ENCODE data around the gene PPP3R1.

PPP3R1 gene, protein sequence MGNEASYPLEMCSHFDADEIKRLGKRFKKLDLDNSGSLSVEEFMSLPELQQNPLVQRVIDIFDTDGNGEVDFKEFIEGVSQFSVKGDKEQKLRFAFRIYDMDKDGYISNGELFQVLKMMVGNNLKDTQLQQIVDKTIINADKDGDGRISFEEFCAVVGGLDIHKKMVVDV

DNA sequence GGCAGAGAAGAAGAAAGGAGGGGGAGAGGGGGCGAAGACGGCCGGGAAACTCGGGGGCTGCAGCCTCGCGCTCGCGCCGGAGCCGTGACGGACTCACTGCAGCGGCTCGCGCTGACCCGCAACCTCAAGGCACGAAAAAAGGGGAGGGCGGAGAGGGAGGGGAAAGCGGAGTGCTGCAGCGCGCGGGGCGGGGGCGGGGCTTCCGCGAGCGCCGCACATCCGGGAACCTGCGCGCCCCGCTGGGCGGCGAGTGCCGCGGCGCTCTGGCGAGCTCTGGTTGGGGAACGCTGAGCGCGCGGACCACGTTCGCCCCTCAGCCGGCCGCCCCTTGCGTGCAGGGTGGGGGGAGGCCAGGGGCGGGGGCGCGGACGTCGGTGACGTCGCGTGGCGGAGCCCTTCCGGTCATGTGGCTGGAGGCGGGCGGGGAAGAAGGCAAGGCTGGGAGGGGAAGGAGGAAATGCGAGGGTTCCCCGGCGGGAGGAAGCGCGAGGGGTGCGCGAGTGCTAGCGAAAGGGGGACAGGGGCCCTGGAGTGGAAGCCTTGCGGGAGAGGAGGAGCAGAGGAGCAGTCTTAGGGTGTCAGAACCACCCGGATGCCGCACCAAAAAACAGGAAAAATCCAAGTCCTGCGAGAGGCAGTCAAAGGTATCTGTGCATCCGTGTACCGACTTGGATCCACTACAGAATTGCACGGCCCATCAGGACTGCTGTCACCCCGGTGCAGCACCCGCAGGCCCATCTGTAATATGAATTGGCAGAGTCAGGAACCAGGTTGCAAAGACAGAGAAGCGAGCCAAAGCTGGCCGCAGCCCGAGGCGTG, at the start of gene PPP3R1:
Gene PPP3R1 (minus strand): TSS at position 133 of the 819 bp plus-strand sequence. CDS start 405 bp downstream, outside the sequence.
- peaks cover 17% of the 10 kb centered on the region for H3K36me3 Mint-ChIP-seq (ENCODE audit: low read depth)
- H3K9me3 Mint-ChIP-seq: no peaks in the 10 kb centered on the region
- peak within 1 kb of the TSS; percentile 96 for H3K4me3 Mint-ChIP-seq

DNA sequence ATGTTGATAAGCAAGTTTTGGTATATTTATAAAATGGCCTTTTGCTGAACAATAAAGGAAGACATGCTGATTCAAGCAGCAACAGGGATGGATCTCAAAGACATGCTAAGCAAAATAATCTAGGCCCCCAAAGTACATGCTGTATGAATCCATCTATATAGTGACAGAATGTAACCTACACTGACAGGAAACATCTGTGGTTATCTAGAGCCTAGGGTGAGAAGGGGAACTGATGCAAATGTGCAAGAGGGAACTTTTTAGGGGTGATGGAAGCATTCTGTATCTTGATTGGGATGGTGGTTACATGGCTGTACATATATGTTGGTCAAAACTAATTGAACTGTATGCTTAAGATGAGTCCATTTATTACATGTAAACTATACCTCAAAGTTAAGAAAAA, 43.2 kb upstream of the PPP3R1 start:
- Mint-ChIP-seq H3K4me3 (no peak overlapping the region), H3K27ac (no peak overlapping the region), H3K9me3 (no peaks in the 10 kb centered on the region), H3K36me3 (ENCODE audit: low read depth) (no peaks in the 10 kb centered on the region), H3K4me1 (ENCODE audit: low read depth) (no peaks in the 10 kb centered on the region), H3K27me3 (ENCODE audit: low read depth) (peaks cover 18% of the 10 kb centered on the region)
- DNase-seq (ENCODE audit: low spot score): no peak

More for the DNA sequence above, at the start of gene PPP3R1:
- DNase-seq (ENCODE audit: low spot score): peak; percentile 95
- Mint-ChIP-seq H3K27me3 (ENCODE audit: low read depth) (peaks cover 2% of the 10 kb centered on the region), H3K27ac (peak within 1 kb of the TSS; percentile 99), H3K4me1 (ENCODE audit: low read depth) (peaks cover 35% of the 10 kb centered on the region)

- Mint-ChIP-seq H3K36me3 (ENCODE audit: low read depth) (no peaks in the 10 kb centered on the region), H3K4me3 (no peak overlapping the region), H3K9me3 (no peaks in the 10 kb centered on the region), H3K27me3 (ENCODE audit: low read depth) (peaks cover 20% of the 10 kb centered on the region), H3K4me1 (ENCODE audit: low read depth) (no peaks in the 10 kb centered on the region), H3K27ac (no peak overlapping the region)
- no peak for DNase-seq (ENCODE audit: low spot score)
Observed at GRCh38 chr2:68294913-68295312, 42.6 kb upstream of the PPP3R1 start.

DNA sequence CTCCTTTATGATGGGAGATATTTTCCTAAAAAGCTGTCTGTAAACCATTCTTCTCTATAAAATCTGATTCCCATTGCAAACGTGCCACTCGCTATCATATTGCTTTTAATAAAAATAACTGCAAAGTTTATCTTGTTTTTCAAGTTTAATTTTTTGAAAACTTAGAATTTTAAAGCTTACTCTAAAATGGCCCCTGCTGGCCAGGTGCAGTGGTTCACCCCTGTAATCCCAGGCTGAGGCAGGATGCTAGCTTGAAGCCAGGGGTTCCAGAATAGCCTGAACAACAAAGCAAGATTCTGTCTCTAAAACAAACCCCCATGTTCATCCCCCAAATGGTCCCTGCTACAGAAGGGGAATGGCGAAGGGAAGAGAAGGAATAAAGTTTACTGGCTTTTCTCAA, 41.9 kb upstream of the PPP3R1 start:
- no peaks in the 10 kb centered on the region for H3K9me3 Mint-ChIP-seq
- DNase-seq (ENCODE audit: low spot score): no peak
- no peaks in the 10 kb centered on the region for H3K36me3 Mint-ChIP-seq (ENCODE audit: low read depth)
- H3K4me1 Mint-ChIP-seq (ENCODE audit: low read depth): no peaks in the 10 kb centered on the region
- peaks cover 21% of the 10 kb centered on the region for H3K27me3 Mint-ChIP-seq (ENCODE audit: low read depth)
- no peak overlapping the region for H3K4me3 Mint-ChIP-seq
- H3K27ac Mint-ChIP-seq: no peak overlapping the region

DNA sequence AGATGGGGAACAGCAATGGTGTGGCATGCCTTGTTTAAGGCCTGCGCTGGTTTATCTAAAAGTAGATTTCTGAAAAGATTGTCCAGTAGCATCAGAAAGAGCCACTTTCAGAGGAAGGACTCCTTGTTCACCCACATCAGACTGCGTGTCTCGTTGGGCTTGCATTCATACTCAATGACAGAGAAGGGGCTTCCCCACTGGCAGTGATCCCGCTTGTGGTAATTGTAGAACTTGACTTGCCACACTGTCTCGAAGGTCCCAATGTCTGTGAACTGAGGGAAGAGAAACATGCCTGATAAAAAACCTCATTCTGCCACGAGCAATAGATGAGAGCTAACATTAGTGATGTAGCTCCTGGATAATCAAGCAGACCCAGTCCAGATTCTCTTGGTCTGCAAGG, 41.4 kb upstream of the PPP3R1 start:
- Mint-ChIP-seq H3K4me3 (no peak overlapping the region), H3K9me3 (no peaks in the 10 kb centered on the region), H3K27me3 (ENCODE audit: low read depth) (peaks cover 19% of the 10 kb centered on the region), H3K27ac (no peak overlapping the region), H3K36me3 (ENCODE audit: low read depth) (no peaks in the 10 kb centered on the region), H3K4me1 (ENCODE audit: low read depth) (no peaks in the 10 kb centered on the region)
- DNase-seq (ENCODE audit: low spot score): no peak

DNA sequence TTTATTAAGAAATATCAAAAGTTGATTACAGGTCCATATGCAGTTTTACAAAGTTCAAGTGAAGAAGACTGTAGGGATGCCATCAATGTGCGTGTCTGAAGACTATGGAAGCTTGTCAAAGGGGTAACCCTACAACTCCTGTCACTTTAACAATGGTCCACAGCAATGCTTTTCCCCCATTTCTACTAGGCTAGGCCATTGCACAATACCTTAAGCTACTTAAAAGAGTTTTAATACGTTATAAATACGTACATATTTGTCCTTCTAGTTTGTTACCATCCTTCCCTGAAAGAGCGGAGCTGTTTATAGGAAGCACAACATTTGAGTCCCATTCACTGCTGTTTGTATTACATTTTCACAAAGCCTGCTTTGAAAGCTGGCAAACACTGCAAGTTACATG, 40.7 kb upstream of the PPP3R1 start:
- H3K4me1 Mint-ChIP-seq (ENCODE audit: low read depth): no peaks in the 10 kb centered on the region
- peaks cover 23% of the 10 kb centered on the region for H3K27me3 Mint-ChIP-seq (ENCODE audit: low read depth)
- no peak overlapping the region for H3K4me3 Mint-ChIP-seq
- H3K27ac Mint-ChIP-seq: no peak overlapping the region
- H3K36me3 Mint-ChIP-seq (ENCODE audit: low read depth): no peaks in the 10 kb centered on the region
- no peaks in the 10 kb centered on the region for H3K9me3 Mint-ChIP-seq
- no peak for DNase-seq (ENCODE audit: low spot score)

GRCh38 chr2:68292108-68292710, 39.9 kb upstream of the PPP3R1 start:
- DNase-seq (ENCODE audit: low spot score): no peak
- Mint-ChIP-seq H3K4me1 (ENCODE audit: low read depth) (no peaks in the 10 kb centered on the region), H3K27me3 (ENCODE audit: low read depth) (peaks cover 30% of the 10 kb centered on the region)

DNA sequence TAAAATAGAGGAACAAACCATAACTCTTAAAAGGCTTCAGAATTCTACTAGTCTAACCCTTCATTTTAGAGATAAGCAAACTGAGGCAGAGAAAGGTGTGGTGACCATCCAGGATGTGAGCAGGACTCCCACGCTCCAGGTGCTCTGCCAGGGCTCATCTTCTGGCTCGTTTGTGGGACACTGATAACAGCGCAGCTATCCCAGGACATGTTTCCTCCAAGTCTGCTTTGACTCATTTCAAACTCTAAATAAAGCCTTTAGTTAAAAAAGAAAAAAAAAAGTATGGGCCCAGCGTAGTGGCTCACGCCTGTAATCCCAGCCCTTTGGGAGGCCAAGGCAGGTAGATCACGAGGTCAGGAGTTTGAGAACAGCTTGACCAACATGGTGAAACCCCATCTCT, 39.0 kb upstream of the PPP3R1 start:
- Mint-ChIP-seq H3K36me3 (ENCODE audit: low read depth) (no peaks in the 10 kb centered on the region), H3K4me1 (ENCODE audit: low read depth) (no peaks in the 10 kb centered on the region), H3K9me3 (no peaks in the 10 kb centered on the region), H3K4me3 (no peak overlapping the region), H3K27ac (no peak overlapping the region), H3K27me3 (ENCODE audit: low read depth) (peaks cover 38% of the 10 kb centered on the region)
- DNase-seq (ENCODE audit: low spot score): no peak

More at GRCh38 chr2:68292108-68292710, 39.9 kb upstream of the PPP3R1 start:
- H3K27ac Mint-ChIP-seq: no peak overlapping the region
- no peaks in the 10 kb centered on the region for H3K9me3 Mint-ChIP-seq
- no peak overlapping the region for H3K4me3 Mint-ChIP-seq
- no peaks in the 10 kb centered on the region for H3K36me3 Mint-ChIP-seq (ENCODE audit: low read depth)

DNA sequence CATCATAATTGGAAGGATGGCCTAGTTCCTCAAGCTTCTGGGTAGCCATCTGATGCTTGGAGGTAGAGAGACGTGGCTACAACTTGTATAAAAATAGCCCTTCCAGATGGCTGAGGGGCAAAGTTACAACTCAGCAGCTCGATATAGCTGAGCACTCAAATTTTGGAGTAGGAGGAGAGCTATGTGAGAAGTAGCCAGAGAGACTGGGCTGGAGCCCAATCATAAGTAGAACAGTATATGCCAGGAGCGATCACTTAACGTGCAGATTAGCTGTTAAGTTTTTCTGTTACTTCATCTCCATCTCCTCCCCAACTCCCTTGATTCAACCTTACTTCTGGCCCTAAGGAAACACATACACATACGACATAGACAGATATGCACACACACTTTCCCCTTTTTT, 38.6 kb upstream of the PPP3R1 start:
- H3K4me3 Mint-ChIP-seq: no peak overlapping the region
- H3K27me3 Mint-ChIP-seq (ENCODE audit: low read depth): peaks cover 42% of the 10 kb centered on the region
- no peak for DNase-seq (ENCODE audit: low spot score)
- no peaks in the 10 kb centered on the region for H3K9me3 Mint-ChIP-seq
- no peaks in the 10 kb centered on the region for H3K4me1 Mint-ChIP-seq (ENCODE audit: low read depth)
- no peaks in the 10 kb centered on the region for H3K36me3 Mint-ChIP-seq (ENCODE audit: low read depth)
- H3K27ac Mint-ChIP-seq: no peak overlapping the region

DNA sequence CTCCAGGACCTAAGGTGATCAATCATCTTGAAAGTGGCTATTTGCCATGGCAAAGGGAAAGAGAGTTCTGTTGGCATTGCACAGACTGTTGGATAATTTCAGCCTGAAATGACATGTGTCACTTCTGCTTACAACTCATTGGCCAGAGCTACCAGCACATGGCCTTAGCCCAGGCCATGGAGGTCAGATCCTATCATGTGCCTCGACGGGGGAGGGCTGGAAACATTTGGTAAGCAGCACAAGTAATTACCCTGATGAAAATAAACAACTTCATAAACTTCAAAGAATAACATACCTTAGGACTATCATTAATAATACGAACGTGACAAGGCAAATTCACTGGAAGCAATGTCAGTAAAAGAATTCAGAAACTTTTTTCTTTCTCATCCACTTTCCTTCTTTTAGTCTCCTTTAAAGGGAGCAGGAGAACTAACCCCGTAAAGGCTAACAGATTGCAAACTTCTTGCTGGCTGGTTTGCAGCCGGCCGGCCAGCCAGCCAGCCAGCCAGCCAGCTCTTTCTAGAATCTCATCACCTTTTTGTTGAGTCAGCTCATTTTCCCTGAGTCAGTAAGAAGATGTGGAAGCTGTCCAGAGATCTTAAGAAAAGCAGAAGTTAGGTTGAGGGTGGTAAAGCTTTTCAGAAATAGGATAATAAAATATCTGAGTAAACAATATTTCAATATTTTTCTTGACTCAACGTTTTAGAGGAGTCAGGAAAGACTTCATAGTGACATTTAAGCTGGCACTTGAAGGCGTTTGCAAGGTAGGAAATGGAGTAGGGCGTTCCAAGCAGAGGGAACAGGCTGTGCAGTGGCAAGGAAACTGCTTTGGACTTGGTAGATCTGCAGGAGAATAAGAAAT, 35.5 kb upstream of the PPP3R1 start:
- H3K9me3 Mint-ChIP-seq: no peaks in the 10 kb centered on the region

GRCh38 chr2:68284896-68285295, 32.6 kb upstream of the PPP3R1 start:
- peaks cover 8% of the 10 kb centered on the region for H3K4me1 Mint-ChIP-seq (ENCODE audit: low read depth)
- no peak for DNase-seq (ENCODE audit: low spot score)
- H3K4me3 Mint-ChIP-seq: no peak overlapping the region
- H3K9me3 Mint-ChIP-seq: no peaks in the 10 kb centered on the region
- peaks cover 55% of the 10 kb centered on the region for H3K27me3 Mint-ChIP-seq (ENCODE audit: low read depth)
- H3K36me3 Mint-ChIP-seq (ENCODE audit: low read depth): no peaks in the 10 kb centered on the region
- H3K27ac Mint-ChIP-seq: no peak overlapping the region

More for the DNA sequence above, 35.5 kb upstream of the PPP3R1 start:
- no peak for DNase-seq (ENCODE audit: low spot score)
- Mint-ChIP-seq H3K4me3 (no peak overlapping the region), H3K27me3 (ENCODE audit: low read depth) (peaks cover 57% of the 10 kb centered on the region), H3K36me3 (ENCODE audit: low read depth) (no peaks in the 10 kb centered on the region), H3K27ac (no peak overlapping the region), H3K4me1 (ENCODE audit: low read depth) (peaks cover 3% of the 10 kb centered on the region)

- H3K27ac Mint-ChIP-seq: no peak overlapping the region
- peaks cover 8% of the 10 kb centered on the region for H3K4me1 Mint-ChIP-seq (ENCODE audit: low read depth)
- no peaks in the 10 kb centered on the region for H3K36me3 Mint-ChIP-seq (ENCODE audit: low read depth)
- no peak for DNase-seq (ENCODE audit: low spot score)
- no peaks in the 10 kb centered on the region for H3K9me3 Mint-ChIP-seq
- no peak overlapping the region for H3K4me3 Mint-ChIP-seq
- peaks cover 51% of the 10 kb centered on the region for H3K27me3 Mint-ChIP-seq (ENCODE audit: low read depth)
Observed at GRCh38 chr2:68283419-68283812, 31.1 kb upstream of the PPP3R1 start.

- Mint-ChIP-seq H3K36me3 (ENCODE audit: low read depth) (no peaks in the 10 kb centered on the region), H3K27ac (no peak overlapping the region), H3K4me1 (ENCODE audit: low read depth) (peaks cover 8% of the 10 kb centered on the region), H3K27me3 (ENCODE audit: low read depth) (peaks cover 49% of the 10 kb centered on the region), H3K4me3 (no peak overlapping the region), H3K9me3 (no peaks in the 10 kb centered on the region)
- no peak for DNase-seq (ENCODE audit: low spot score)
Observed at GRCh38 chr2:68282811-68283418, 30.6 kb upstream of the PPP3R1 start.
